Measurements from ENCODE around the gene FOXD3.
A peak's percentile ranks its signal among the peaks of the same experiment; 100 is the strongest.
"Not testable (repeated sequence)": the region's sequence is repeated elsewhere in the genome, so short reads cannot be mapped to it uniquely, and the experiment has no call there.

FOXD3 gene

DNA sequence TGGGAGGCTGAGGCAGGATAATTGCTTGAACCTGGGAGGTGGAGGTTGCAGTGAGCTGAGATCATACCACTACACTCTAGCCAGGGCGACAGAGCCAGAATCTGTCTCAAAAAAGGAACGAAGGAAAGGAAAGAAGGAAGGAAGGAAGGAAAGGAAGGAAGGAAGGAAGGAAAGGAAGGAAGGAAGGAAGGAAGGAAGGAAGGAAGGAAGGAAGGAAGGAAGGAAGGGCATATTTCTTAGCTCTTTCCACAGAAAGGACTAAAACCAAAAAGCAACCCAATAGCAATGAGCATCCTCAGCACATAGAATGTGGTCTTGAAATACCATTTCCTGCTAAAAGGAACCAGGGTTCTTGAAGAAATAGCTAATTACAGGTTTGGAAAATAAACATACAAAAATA, 33.9 kb downstream of the FOXD3 start:
- DNase-seq (ENCODE audit: low read depth in 2 of 3, low spot score in 1 of 3) = not testable (repeated sequence)

DNA sequence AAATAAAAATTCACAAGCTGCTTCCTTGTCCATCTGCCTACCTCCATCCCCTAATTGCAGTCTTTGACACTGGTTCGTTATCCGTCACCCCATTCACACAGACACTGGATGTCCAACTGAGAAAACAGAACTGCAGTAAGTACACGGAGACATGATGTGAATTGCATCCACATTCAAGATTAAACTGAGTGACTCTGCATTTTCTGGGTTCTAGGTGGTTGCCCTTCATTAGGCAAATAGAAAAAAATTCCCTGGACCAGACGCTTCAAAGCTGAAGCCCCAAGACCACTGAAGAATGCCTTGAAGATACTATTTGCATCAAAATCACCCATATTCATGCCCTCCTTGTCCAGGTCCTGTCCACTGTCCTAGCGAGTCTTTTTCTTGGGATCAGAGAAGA, 37.2 kb downstream of the FOXD3 start:
- DNase-seq (ENCODE audit: low read depth in 2 of 3, low spot score in 1 of 3) = no peak

DNA sequence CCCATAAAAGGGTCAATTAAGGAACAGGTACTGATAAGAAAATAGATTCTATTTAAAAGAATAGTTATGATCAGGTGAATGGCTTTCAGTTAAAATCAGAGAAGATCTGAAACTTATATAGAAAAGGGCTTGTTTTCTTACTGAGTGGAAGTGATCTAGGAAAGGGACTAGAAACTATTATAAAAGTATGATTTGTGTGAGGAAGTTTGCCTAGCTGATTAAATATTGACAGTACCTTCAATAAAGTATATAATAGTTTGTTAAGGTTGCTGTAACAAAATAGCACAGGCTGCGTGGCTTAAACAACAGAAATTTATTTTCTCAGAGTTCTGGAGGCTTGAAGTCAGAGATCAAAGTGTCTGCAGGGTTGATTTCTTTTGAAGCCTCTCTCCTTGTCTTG, 39.7 kb downstream of the FOXD3 start:
- DNase-seq (ENCODE audit: low read depth in 2 of 3, low spot score in 1 of 3) = no peak

DNA sequence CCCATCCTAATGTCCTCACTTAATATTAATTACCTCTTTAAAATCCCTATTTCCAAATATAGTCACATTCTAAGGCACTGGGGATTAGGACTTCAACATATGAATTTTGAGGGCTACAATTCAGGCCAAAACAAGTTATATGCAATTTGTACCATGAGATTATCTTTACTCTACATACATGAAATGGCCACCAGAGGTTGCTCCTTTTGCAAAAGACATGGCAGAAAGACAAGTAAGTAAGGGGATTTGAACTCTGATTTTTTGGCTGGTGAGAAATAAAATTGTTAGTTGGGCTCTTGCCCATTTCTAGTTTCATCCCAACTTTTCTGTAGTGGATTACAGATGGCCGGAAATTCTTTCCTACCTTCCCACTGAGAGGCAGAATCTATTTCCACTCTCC, 40.2 kb downstream of the FOXD3 start:
- no peak for DNase-seq (ENCODE audit: low read depth in 2 of 3, low spot score in 1 of 3)

DNA sequence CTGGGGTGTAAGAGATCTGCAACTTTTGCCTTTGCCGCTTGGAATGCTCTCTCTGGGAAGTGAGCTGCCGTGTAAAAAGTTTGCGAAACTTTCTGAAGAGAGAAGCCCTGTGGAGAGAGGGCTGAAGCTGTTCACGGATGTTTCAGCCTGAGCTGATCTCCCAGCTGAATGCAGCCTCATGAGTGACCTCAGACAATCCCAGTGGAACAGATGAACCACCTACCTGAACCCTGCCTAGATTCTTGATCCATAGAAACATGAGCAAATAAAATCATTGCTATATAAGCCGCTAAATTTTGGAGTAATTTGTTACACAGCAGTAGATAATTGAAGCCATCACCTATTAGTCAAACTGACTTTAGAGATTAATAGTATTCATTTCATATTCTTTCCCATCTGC, 40.6 kb downstream of the FOXD3 start:
- DNase-seq (ENCODE audit: low read depth in 2 of 3, low spot score in 1 of 3) = no peak

DNA sequence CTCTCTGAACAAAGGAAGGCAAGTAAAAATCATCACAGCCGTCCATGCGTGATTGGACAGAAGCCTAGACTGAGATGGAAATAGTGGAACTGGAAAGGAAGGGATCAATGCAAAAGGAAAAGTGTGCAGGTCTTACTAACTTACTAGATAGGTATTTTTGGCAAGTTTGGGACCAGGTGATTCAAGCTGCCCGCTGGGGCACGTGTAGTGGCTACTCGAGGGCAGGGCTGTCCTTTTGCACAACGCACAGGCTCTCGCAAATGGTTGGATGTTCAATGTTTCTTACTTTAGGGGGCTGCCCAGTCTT, 44.5 kb downstream of the FOXD3 start:
- DNase-seq (ENCODE audit: low read depth in 2 of 3, low spot score in 1 of 3) = no peak

DNA sequence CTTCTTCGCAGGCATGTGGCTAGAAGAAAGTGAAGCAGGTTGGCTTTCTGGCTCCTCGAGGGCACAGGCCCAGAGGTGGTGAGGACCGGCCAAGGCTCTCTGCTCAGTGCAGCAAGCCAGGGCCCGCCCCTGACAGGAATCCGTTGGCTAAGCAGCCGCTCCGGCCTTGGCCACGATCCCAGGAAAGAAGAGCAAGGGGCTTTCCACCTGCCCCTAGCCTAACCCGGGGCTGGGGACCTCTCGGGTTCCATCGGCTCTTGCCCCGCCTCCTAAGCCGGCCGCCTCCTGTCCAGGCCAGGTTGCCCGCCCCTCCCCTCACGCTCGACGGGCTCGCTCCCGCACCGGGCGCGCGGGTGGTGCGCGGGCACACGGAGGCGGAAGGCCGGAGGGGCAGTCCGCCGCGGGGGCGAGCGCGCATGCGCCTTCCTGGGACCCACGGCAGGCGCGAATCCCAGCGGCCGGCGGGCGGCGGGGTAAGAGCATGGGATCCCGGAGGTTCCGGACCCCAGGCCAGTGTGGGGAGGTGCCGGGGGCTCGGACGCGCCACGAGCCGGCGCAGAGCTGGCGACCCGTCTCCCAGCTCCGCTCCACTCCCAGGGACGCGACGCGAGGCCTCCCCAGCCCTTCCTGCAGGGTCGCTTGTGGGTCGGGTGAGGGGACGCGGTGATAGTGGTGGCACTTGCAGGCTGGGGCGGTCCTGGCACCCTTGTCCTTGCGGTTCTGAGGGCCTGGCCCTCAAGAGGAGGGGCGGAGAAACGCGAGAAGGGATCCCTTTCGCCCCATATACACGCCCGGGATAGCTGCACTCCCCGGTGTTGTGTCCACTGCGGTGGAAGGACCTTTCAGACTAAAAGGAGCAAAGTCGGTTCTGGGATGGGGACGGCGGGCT, 45.1 kb downstream of the FOXD3 start, which contains the start of gene ALG6:
TSS of gene ALG6 (plus strand) at position 413 of the 889 bp plus-strand sequence. CDS start 3,351 bp downstream, outside the sequence.
- DNase-seq (ENCODE audit: low read depth in 2 of 3, low spot score in 1 of 3) = peak; percentile 84 to 91 (median 85)

DNA sequence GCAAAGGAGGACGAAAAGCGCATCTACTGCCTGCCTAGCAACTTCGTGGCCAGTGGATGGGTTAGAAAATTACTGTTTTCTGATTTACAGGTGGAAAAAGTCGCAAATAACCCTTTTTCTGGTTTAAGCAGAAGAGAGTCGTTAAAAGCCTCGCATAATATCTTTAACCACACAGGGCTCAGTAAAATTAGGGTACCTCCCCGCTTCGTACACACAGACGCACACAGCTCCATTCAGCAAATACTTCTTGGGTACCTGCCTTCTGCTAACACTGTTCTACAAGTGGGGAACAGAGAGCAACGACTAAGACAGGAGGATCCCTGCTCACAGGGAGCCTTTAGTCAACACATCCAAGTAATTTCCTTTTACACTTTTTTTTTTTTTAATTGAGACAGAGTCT, 45.8 kb downstream of the FOXD3 start:
- DNase-seq (ENCODE audit: low read depth in 2 of 3, low spot score in 1 of 3) = no peak

Measured in stimulated activated CD4-positive, alpha-beta T cell treated with anti-CD3 and anti-CD28 coated beads, Interleukin-12 subunit alpha, Interleukin-12 subunit beta, amount 100 ng/mL, for 48 hours (primary cell).